Putamen (tissue), 1 donor: ENCODE measurements around the gene DPM3.
"Not testable (repeated sequence)": the region's sequence is repeated elsewhere in the genome, so short reads cannot be mapped to it uniquely, and the experiment has no call there.

Experiments
- DNase-seq: peaks from one replicate; pipeline ENCODE4 v3.0.0-alpha.2; 2016; ENCODE audit warnings: low spot score

Gene DPM3

DNA sequence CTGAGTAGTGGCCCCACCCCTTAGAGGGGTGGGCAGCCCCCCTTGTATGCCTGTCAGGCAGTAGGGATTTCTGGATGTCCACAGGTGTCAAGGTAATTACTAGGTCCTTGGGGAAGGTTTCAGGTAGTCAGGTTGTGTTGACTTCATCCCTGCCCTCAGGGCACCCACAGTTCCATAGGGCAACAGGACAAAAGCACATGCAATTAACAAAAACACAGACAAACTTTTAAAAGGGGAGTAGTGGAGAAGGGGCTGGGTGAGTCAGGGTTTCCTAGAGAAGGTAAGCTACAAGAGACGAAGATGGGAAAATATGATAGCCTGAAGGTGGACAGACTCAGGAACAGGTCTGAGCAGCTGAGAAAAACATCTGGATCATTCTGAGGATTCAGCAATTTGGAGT lies 18.7 kb upstream of the DPM3 start:
- DNase-seq = no peak

DNA sequence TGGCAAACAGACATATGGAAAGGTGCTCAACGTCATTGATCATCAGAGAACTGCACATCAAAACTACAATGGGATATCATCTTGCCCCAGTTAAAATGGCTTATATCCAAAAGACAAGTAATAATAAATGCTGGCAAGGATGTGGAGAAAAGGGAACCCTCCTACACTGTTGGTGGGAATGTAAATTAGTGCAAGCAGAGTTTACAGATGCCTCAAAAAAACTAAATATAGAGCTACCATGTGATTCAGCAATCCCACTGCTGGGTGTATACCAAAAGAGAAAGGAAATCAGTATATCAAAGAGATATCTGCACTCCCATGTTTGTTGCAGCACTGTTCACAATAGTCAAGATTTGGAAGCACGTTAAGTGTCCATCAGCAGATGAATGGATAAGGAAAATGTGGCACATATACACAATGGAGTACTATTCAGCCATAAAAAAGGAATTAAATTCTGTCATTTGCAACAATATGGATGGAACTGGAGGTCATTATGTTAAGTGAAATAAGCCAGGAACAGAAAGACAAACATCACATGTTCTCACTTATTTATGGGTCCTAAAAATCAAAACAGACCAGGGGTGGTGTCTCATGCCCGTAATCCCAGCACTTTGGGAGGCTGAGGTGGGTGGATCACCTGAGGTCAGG lies 15.8 kb upstream of the DPM3 start:
- not testable (repeated sequence) for DNase-seq

DNA sequence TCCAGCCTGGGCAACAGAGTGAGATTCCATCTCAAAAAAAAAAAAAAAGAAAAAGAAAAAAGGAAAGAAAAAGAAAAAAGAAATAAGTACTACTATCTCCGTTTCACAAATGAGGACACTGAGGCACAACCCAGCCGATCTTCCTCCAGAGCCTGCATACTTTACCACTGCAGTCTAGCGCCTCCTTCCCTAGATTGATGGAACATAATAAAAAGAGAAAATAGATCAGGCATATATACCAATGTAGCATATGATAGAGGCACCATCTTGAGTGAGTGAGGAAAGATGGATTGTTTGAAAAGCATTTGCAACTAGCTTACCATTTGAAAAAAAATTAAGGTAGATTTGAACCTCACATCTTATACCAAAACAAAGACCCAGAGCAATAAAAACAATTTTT lies 5.2 kb upstream of the DPM3 start:
- DNase-seq = no peak

DNA sequence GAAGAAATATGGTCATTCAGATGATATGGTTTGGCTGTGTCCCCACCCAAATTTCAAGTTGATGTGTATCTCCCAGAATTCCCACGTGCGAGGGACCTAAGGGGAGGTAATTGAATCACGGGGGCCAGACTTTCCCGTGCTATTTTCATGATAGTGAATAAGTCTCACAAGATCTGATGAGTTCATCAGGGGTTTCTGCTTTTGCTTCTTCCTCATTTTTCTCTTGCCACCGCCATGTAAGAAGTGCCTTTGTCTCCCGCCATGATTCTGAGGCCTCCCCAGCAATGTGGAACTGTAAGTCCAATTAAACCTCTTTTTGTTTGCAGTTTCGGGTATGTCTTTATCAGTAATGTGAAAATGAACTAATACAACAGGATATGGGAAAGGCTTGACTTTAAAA lies 1.4 kb upstream of the DPM3 start:
- DNase-seq = no peak

DNA sequence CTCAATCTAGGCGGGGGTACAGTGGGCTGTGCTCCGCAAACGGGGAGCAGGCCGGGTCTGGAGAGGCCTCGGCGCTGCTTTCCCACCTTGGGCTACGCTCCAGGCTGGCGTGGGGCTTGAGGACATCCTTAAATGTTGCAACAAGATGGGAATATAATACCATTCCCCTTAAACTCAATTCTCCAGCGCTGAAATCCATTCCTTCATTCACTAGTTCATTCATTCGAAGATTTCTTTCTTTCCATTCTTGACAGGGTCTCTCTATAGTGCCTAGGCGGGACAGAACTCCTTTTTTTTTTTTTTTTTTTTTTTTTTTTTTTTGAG lies 261 bp upstream of the DPM3 start:
- DNase-seq = no peak

DNA sequence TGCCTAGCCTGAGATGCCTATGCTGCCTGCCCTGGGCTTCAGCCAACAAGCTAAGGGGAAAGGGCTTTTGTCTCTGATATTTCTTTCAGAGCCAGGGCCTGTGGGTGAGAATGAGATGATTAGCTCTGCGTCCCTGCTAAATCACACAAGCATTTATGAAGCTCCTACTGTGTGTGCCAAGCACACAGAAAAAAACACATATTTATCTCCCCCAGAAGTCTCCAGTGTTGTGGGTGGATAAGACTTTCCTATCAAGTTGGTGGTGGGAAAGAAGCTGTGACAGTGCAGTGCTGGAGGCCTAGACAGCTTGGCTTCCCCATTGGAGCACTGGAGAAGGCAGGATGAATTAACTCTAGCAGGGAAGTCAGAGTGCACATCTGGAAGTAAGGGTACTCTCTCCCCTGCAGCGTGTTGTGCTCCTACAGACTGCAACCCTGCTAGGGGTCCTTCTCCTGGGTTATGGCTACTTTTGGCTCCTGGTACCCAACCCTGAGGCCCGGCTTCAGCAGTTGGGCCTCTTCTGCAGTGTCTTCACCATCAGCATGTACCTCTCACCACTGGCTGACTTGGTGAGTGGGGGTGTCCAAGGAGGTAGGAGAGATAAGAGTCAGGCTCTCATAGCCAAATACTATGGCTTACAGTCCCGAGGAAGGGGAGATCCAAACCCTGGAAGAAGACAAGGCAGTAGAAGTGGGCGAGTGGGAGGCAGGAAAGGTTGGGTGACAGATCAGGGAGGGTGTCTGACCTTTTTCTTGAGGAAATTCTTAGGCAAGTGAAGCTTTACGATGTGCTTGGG lies 3.0 kb downstream of the DPM3 start:
- DNase-seq = no peak

DNA sequence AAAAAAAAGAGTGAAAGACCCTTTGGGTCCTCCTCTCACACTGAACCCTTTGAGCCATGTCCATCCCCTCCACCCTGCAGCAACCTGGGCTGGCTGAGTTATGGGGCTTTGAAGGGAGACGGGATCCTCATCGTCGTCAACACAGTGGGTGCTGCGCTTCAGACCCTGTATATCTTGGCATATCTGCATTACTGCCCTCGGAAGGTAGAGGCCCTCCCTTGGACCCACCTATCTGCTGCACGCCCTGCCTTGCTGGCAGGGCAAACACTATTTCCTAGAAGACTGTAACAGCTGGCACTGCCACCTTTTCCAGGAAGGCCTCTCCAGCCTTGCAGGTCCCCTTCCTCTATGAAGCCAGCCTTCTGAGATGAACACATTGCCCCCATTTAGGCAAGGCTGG lies 3.6 kb downstream of the DPM3 start:
- DNase-seq = no peak

DNA sequence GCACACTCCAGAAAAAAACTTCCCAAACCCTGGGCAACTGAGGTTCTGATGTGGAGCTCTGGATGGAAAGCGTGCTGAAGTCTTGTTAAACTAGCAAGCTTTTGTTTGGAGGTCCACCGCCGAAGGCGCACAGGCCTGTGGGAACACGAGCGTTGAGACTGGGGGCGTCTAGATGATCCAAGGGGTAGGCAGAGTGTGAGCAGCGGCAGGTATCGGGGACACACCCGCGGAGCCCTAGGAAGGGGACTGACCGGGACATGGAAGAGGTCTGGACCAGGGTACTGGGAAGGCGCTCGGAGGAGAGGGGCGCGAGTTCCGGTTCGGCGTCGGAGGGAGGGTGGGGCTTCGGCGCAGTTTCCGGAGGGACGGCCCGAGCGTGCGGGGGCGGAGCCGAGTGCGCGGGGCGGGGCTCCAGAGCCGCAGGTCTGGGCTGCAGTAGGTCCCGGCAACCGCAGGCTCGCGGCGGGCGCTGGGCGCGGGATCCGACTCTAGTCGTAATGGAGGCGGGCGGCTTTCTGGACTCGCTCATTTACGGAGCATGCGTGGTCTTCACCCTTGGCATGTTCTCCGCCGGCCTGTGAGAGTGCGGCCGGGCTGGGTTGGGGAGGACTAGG lies 4.8 kb downstream of the DPM3 start, which contains the start of gene SLC50A1:
TSS of gene SLC50A1 (plus strand) at position 438 of the 614 bp plus-strand sequence. CDS start at position 498, 60 bp downstream.
- DNase-seq = peak; percentile 91

DNA sequence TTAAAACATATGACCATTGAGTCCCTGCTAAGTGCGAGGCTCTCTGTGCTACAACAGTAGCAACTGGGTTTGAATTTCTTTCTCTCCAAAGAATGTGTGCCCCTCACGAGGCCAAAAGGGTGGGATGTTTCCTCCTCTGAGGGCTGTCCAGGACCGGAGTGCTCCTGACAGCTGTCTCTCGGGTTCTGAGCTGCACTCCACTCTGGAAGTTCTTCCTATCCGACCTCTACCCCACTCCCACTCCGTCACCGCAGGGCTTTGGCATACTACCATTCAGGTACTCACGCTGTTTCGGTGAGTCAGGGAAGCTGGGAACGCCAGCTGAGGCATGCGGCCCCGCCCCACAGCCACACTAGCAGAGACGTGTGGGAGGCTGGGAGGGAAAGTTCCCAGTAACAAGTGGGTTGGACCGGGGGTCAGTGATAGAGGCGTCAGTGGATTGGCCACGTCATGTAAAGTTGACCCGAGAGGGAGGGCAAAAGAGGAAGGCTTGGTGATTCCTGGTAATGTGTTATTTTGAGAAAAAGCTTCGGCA lies 5.4 kb downstream of the DPM3 start:
- peak; percentile 74 for DNase-seq

DNA sequence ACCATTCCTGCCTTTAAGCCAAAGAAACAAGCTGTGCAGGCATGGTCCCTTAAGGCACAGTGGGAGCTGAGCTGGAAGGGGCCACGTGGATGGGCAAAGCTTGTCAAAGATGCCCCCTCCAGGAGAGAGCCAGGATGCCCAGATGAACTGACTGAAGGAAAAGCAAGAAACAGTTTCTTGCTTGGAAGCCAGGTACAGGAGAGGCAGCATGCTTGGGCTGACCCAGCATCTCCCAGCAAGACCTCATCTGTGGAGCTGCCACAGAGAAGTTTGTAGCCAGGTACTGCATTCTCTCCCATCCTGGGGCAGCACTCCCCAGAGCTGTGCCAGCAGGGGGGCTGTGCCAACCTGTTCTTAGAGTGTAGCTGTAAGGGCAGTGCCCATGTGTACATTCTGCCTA lies 6.0 kb downstream of the DPM3 start:
- no peak for DNase-seq

DNA sequence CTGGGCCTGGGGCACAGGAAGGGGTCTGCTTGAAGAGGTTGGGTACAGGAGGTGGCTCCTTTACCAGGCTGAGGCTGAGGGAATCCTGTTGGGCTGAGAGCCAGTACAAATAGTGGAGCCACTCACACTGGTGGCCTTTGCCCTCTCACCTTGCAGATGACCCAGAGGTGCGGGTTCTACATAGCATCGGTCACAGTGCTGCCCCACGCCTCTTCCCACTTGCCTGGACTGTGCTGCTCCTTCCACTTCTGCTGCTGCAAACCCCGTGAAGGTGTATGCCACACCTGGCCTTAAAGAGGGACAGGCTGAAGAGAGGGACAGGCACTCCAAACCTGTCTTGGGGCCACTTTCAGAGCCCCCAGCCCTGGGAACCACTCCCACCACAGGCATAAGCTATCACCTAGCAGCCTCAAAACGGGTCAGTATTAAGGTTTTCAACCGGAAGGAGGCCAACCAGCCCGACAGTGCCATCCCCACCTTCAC lies 6.5 kb downstream of the DPM3 start:
- DNase-seq = no peak

DNA sequence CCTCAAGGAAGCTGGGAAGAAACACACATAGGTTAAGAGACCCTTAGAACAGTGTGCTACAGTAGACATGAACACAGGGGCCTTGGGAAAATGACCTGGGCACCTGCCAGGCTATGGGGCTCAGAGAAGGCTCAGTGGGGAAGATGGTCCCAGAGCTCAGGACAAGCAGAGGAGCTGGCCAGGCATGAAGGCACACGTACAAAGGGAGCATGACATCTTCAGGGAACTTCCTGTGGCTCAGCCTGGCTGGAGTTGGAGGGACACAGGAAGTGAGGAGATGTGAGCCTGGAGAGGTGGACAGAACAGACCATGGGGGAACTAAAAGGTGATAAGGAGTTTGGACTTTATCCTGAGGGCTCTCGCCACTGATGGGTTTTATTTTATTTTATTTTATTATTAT lies 8.5 kb downstream of the DPM3 start:
- no peak for DNase-seq

DNA sequence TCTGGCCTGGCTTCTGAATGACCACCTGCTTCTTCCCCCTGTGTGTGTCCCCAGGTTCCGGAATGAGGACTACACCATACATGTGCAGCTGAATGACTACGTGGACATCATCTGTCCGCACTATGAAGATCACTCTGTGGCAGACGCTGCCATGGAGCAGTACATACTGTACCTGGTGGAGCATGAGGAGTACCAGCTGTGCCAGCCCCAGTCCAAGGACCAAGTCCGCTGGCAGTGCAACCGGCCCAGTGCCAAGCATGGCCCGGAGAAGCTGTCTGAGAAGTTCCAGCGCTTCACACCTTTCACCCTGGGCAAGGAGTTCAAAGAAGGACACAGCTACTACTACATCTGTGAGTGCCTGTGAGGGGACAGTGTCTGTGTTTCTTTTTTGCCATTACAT lies 9.0 kb downstream of the DPM3 start:
- no peak for DNase-seq

DNA sequence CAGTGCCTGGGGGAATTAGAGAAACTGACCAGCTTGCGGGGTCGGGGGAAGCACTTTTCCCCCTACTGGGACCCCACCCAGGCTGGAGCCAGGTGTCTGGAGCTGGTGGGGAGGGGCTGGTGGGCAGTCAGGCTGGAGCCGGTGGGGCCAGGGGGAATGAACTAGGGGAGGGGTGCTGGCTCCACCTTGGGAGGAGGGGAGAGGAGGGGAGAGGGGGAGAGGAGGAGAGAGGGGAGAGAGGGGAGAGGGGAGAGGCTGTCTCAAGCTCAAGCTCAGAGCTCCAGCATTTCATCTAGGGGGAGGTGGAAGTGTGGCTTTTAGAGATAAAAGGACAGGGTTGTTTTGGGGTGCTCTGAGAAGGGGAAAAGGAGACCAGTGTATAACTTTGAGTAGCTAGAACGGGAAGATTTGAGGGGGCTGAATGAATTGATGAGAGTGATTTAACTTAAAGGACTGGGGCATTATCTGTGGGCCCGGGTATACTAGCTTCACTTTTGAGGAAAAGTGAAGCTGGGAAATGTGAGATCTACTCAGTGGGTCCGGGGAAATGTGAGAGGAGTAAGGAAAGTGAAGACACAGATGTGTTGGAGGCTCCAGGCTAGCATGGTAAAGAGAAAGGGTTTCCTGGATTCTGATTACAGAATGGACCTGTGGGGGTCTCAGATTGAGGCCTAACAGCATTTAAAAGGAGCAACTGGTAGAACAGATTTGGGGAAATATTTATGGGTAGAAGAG lies 9.9 kb downstream of the DPM3 start:
- no peak for DNase-seq

DNA sequence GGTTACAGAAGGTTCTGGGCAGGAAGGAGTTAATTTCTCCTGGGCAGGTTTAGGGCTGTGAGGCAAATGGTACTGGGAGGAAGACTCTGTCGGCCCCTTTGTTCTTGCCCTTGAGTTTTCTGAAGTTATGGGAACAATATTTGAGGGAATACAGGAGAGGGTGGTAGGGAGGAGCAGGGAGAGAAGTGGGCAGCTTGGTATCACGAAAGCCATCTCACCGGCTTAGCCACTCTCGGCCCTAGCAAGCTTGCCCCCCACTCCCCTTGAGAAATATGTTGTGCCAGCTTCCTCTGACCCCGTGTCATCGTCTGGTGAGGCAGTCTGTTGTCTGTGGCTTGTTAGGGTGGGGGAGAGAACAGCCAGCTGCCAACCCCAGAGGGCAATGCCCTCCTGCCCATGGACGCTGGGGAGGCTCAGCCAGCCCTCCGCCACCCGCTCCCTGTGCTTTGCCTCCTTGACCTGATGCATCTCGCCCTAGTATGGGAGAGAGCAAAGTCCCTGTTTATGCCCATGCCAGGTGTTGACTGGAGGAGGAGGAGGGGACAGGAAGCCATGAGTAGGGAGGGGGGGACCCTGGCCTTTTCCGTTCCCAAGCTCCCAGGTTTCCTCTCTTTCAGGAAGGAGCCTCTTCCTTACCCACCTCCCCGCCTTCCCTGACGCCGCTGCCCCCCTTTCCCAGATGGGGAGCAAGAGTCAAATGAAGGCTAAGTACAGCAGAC lies 11.4 kb downstream of the DPM3 start:
- peak; percentile 69 for DNase-seq

DNA sequence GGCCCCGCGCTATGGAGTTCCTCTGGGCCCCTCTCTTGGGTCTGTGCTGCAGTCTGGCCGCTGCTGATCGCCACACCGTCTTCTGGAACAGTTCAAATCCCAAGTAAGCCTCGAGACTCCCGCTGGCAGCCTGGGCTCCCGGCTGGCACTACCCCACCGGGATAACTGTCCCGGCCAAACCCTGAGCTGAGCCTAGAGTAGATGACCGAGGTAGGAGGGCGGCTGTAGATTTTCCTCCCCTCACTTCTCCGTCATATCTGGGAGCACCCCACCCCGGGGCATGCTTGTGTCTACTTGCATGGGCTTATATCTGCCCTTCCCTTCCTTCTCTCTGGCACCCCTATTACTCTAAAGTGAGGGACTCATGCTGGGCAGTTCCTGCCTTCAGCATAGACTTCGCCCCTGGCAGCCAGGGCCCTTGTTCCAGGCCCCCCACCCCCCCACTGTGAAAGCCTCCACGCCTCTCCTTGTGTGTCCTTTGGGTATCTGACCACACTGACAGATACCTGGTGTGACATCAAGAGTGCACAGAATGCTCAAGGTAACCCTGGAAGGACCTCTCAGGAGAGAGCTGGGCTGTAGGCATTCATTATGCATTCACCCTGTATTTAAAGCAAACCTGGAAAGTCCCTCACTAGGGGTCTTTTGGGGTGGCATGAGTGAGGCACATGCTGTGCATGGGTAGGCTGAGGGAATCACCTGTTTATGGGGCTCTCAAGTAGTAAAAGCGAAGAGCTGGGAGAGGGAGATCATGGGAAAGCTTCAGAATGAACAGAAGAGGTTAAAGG lies 12.2 kb downstream of the DPM3 start:
- DNase-seq = no peak

DNA sequence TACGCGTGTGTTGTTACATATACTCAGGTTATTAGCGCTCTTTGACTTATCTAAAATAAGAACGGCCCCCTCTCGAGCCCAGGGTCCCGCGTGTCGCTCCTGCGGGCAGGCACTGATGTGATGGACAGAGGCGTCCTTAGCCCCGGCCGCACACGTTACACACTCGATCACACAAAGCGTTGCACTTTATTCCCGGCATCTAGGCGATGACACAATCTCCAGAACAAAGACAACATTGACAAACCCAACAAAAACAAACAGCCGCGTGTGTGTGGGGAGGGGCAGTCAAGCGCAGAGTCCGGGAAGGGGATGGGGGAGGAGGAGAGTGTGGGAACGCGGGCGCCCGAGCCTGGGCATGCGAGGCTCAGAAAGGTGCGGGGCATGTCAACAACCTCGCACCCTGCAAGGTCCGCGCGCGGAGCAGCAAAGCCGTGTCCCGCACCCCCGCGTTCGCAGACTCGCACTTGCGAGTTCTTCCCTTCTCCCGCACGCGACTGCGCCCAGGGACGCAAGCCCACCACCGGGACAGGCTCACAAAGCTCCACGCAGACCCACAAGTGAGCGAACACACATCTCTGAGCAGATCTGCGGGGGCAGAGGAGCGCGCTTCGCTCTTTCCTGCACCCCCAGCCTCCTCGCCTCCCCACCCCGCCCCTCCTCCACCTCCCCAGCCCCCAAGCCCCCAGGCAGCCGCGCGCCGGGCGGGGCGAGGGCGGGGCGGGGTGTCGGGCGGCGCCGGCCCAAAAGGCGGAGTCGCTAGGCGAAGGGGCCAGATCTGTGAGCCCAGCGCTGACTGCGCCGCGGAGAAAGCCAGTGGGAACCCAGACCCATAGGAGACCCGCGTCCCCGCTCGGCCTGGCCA lies 13.0 kb downstream of the DPM3 start, which contains the start of gene EFNA1:
TSS of gene EFNA1 (plus strand) at position 772 of the 862 bp plus-strand sequence. CDS start 102 bp downstream, outside the sequence.
- peak; percentile 97 for DNase-seq

DNA sequence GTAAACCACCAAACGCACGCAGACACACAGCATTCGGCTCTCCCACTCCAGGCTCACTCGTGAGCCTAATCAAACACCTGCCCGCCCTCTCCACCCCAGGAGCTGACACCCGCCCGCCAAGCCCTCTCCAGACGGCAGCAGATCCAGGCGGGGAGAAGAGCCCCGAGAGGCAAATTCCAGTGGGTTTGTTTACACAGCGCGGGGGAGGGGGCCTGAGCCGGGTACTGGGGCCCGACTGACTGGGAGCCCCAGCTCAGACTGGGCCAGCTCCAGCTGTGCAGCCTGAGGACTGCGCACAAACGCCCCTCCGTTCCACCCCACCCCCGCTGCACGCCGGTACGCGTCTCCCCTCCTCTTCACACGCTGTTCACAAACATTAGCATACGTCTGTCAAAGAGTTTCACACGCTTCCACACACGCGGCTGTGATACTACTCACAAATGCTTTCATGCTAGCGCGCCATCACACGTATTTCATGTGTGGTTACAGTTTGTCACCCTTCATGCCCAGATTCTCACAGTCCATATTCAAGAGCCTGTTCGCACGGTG lies 13.7 kb downstream of the DPM3 start:
- DNase-seq = peak; percentile 81

DNA sequence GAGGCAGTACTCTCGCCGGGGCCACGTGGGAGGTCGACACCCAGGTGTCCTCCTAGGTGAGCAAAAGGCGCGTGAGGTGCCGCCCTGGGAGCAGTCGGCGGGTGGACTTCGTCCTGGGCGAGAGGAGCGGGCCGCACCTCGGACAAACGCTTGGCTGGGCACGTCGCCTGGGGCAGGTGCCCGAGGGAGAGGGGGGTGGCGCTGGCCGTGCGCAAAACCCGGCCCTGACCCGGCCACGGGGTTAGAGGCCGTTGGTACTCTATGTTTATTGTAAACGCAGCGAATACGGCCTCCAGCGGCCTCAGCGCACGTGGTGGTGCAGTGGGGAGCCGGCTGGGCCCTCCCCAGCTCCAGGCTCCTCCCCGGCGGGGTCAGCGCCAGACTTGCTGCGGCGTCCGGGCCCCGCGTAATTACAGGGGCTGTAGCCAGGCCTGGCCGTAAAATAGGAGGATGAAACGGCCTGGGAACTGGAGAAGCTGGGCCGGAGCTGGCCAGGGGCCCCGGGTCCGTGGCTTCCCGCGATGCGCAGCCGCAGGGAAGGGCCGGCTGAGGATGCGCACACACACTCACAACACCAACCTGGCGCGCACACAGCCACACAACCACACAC lies 14.3 kb downstream of the DPM3 start:
- DNase-seq = peak; percentile 89
